SK-N-MC (cell line): ENCODE measurements around the gene MRPS17.

Experiments used
- EZH2 ChIP-seq: fragments of 200-600 bp; sonication (generic); IDR thresholded peaks from one replicate; pipeline ENCODE4 v1.6.1; 2017; ENCODE audit warnings: antibody characterized with exemption
- POLR2AphosphoS5 ChIP-seq: IDR thresholded peaks from 2 replicates; pipeline ENCODE4 v1.6.1; 2012; ENCODE audit warnings: mild to moderate bottlenecking, low read depth, low read length, borderline replicate concordance

- TF ChIP-seq POLR2AphosphoS5 (no peak), EZH2 (no peak)
Observed at GRCh38 chr7:55965805-55966421, 14.2 kb downstream of the MRPS17 start.
